Measurements from ENCODE around the gene IQCM.
"Not testable (repeated sequence)": the region's sequence is repeated elsewhere in the genome, so short reads cannot be mapped to it uniquely, and the experiment has no call there.

IQCM gene

DNA sequence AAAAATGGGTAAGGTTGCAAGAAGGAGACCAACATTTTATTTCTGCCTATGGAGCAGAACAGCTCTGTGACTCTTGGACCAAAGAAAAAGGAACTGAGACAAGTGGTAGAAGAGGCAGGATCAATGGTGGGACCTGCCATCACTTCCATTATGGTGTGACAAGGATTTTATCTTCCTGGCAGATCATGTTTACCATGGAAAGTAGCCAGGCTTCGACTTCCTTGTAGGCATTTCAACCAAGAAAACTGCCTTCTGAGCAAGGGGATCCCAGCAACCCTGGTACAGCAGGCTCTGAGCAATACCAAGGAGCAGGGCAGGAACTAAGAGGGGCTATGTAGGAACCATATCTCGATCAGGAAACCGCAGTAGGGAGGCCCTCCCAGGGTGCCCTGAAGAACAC is 317.4 kb downstream of the IQCM start:
- Mint-ChIP-seq H3K9me3 (peaks cover 5% of the 10 kb centered on the region), H3K27ac (no peak overlapping the region), H3K4me3 (no peak overlapping the region), H3K36me3 (ENCODE audit: low read depth) (no peaks in the 10 kb centered on the region), H3K4me1 (no peaks in the 10 kb centered on the region), H3K27me3 (ENCODE audit: low read depth) (peaks cover 3% of the 10 kb centered on the region)
- TF ChIP-seq, protein P1, sequence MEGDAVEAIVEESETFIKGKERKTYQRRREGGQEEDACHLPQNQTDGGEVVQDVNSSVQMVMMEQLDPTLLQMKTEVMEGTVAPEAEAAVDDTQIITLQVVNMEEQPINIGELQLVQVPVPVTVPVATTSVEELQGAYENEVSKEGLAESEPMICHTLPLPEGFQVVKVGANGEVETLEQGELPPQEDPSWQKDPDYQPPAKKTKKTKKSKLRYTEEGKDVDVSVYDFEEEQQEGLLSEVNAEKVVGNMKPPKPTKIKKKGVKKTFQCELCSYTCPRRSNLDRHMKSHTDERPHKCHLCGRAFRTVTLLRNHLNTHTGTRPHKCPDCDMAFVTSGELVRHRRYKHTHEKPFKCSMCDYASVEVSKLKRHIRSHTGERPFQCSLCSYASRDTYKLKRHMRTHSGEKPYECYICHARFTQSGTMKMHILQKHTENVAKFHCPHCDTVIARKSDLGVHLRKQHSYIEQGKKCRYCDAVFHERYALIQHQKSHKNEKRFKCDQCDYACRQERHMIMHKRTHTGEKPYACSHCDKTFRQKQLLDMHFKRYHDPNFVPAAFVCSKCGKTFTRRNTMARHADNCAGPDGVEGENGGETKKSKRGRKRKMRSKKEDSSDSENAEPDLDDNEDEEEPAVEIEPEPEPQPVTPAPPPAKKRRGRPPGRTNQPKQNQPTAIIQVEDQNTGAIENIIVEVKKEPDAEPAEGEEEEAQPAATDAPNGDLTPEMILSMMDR (IDR thresholded peaks at IDR 0.05; ENCODE audit: unreplicated experiment in 3 of 3): no peak

DNA sequence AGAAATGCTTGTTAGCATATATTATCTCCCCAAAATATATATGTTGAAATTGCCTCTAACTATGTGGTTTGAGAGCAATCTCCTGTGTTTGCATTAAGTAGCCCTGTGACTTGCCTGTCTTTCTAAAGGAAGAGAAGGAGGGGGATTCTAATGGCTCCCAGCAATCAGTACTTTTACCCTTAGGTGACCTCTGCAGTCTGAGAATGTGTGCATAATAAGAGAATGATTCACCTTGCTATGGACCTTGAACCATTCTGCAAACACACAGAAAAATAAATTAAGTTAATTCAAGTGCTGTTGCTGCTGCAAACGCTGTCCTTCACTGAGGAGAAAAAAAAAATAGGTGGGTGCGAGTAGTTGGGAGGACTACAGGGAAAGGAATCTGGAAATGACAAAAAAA is 322.2 kb downstream of the IQCM start:
- peaks cover 5% of the 10 kb centered on the region for H3K9me3 Mint-ChIP-seq
- H3K4me1 Mint-ChIP-seq: no peaks in the 10 kb centered on the region
- H3K4me3 Mint-ChIP-seq: no peak overlapping the region
- TF ChIP-seq, protein P1 (IDR thresholded peaks at IDR 0.05; ENCODE audit: unreplicated experiment in 3 of 3): no peak
- peak overlapping the region in 2 of 3 experiments; percentile 35 to 89 for H3K27ac Mint-ChIP-seq
- H3K27me3 Mint-ChIP-seq (ENCODE audit: low read depth): no peaks in the 10 kb centered on the region
- H3K36me3 Mint-ChIP-seq (ENCODE audit: low read depth): no peaks in the 10 kb centered on the region

GRCh38 chr4:149489321-149489720 is 326.3 kb downstream of the IQCM start:
- no peaks in the 10 kb centered on the region for H3K4me1 Mint-ChIP-seq
- TF ChIP-seq, protein P1 (IDR thresholded peaks at IDR 0.05; ENCODE audit: unreplicated experiment in 3 of 3): no peak
- no peak overlapping the region for H3K27ac Mint-ChIP-seq
- no peaks in the 10 kb centered on the region for H3K27me3 Mint-ChIP-seq (ENCODE audit: low read depth)
- no peaks in the 10 kb centered on the region for H3K36me3 Mint-ChIP-seq (ENCODE audit: low read depth)
- no peaks in the 10 kb centered on the region for H3K9me3 Mint-ChIP-seq
- no peak overlapping the region for H3K4me3 Mint-ChIP-seq

GRCh38 chr4:149486861-149487260 is 328.8 kb downstream of the IQCM start:
- H3K27ac Mint-ChIP-seq: no peak overlapping the region
- no peaks in the 10 kb centered on the region for H3K36me3 Mint-ChIP-seq (ENCODE audit: low read depth)
- TF ChIP-seq, protein P1 (IDR thresholded peaks at IDR 0.05; ENCODE audit: unreplicated experiment in 3 of 3): no peak
- H3K4me1 Mint-ChIP-seq: no peaks in the 10 kb centered on the region
- no peaks in the 10 kb centered on the region for H3K9me3 Mint-ChIP-seq
- no peak overlapping the region for H3K4me3 Mint-ChIP-seq
- no peaks in the 10 kb centered on the region for H3K27me3 Mint-ChIP-seq (ENCODE audit: low read depth)

- H3K27me3 Mint-ChIP-seq (ENCODE audit: low read depth); H3K36me3 Mint-ChIP-seq (ENCODE audit: low read depth); H3K4me3 Mint-ChIP-seq; H3K4me1 Mint-ChIP-seq; H3K27ac Mint-ChIP-seq: not testable (repeated sequence)
- peaks cover 19% of the 10 kb centered on the region for H3K9me3 Mint-ChIP-seq
Measured at GRCh38 chr4:149468669-149469068, 347.0 kb downstream of the IQCM start.

DNA sequence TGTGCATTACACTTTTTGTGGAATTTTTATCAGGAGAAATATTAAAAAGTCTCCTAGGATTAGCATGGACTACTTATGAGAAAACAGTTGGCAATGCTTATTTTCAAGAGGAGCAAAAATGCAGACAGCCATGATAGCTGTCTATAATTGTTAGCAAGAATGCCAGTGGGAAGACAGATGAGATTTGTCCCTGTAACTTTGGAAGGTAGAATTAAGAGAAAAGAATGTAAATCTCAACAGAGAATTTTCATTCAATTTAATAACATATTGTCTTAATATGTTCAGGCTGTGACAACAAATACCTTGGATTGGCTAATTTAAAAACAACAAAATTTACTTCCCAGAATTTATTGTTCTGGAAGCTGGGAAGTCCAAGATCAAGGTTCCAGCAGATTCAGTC is 349.2 kb downstream of the IQCM start:
- Mint-ChIP-seq H3K27ac (no peak overlapping the region), H3K27me3 (ENCODE audit: low read depth) (peaks cover 3% of the 10 kb centered on the region), H3K9me3 (peaks cover 13% of the 10 kb centered on the region), H3K36me3 (ENCODE audit: low read depth) (no peaks in the 10 kb centered on the region), H3K4me3 (no peak overlapping the region), H3K4me1 (no peaks in the 10 kb centered on the region)
- TF ChIP-seq, protein P1 (IDR thresholded peaks at IDR 0.05; ENCODE audit: unreplicated experiment in 3 of 3): no peak

Data from nephron (organoid).